Ovary (tissue), 9 donors: ENCODE measurements around the gene AP2B1. TPM values are rescaled to one million over a fixed set of nuclear protein-coding genes. Genes with fewer than 3 reads are reported as not detected.

Source experiments
- DNase-seq, 5 donors: peaks; one replicate each; pipeline ENCODE4 v3.0.0-alpha.2; 2019 to 2020
- H3K27ac ChIP-seq, 2 donors: fragments of 200-600 bp; one replicate each; pipeline versions ENCODE4 v1.5.1 to v1.8.0; 2019 to 2022
- H3K27me3 ChIP-seq: fragments of 200-600 bp; one replicate; pipeline ENCODE4 v1.8.0; 2022
- H3K36me3 ChIP-seq: fragments of 200-600 bp; sonication (generic); one replicate; pipeline ENCODE4 v1.5.1; 2019
- H3K4me1 ChIP-seq: one replicate; pipeline ENCODE4 v1.8.1; 2013; ENCODE audit warnings: mild to moderate bottlenecking, moderate library complexity; ENCODE audit not compliant: insufficient read depth
- H3K4me3 ChIP-seq: fragments of 200-600 bp; sonication (generic); one replicate; pipeline ENCODE4 v1.5.1; 2017
- H3K9me3 ChIP-seq, 2 donors: fragments of 200-600 bp in 1 of 2; sonication (generic) in 1 of 2; one replicate each; pipeline versions ENCODE4 v1.5.1 to v1.8.1; 2013 to 2019; ENCODE audit warnings: mild to moderate bottlenecking in 1 of 2, moderate library complexity in 1 of 2
- CTCF ChIP-seq, 3 donors: fragments of 450-650 bp in 2 of 3; fragments of 200-600 bp in 1 of 3; IDR thresholded peaks; one replicate each; pipeline versions ENCODE4 v1.5.1 to v1.8.0; 2016 to 2022; ENCODE audit warnings: antibody characterized with exemption in 3 of 3, mild to moderate bottlenecking in 1 of 3
- EP300 ChIP-seq: sonication (generic); formaldehyde crosslinking; IDR thresholded peaks from one replicate; pipeline ENCODE4 v1.6.1; 2017; ENCODE audit warnings: antibody characterized with exemption
- POLR2A ChIP-seq: fragments of 450-650 bp; IDR thresholded peaks from one replicate; pipeline ENCODE4 v1.6.1; 2017; ENCODE audit warnings: antibody characterized with exemption, mild to moderate bottlenecking, moderate library complexity
- WGBS, 3 donors: extraction: QIAGEN DNeasy Blood & Tissue Kit in 1 of 3; methylation state at CpG; one replicate each; pipeline versions ENCODE4 v1.1.5 to v1.1.7; 2013 to 2017; 5-methylcytosine and 5-hydroxymethylcytosine counted together
- intact Hi-C, 4 donors: fragments of 100-400 bp; cut with DNase I; formaldehyde crosslinking; loops; one replicate each; pipeline versions ENCODE4 v1.11.0 to v1.15.1; 2022 to 2023
- polyA plus RNA-seq, 2 donors: library from polyadenylated mRNA; stranded (reverse); fragments of 200-250 nt in 1 of 2; fragments of 350-450 nt in 1 of 2; fragmentation: Illumina TruSeq in 1 of 2; extraction: RNeasy Lipid Tissue Mini Kit (QIAGEN cat#74804) in 1 of 2; gene quantifications; one replicate each; pipeline ENCODE4 v1.2.3, GENCODE V29; 2013 to 2014
- total RNA-seq, 7 donors: library from RNA; depleted of rRNA in 2 of 7; stranded (reverse); fragments of >200 nt in 2 of 7; fragmentation: NEBNext Ultra II Directional in 3 of 7; extraction: Animal tissue kit (Norgen Biotek cat#: 25700) in 3 of 7; gene quantifications; one replicate each; pipeline versions ENCODE4 v1.1.0 to v1.2.4, GENCODE V29; 2016 to 2023
- donor health status: DM: no; HTN: no; CAD: no; lungs with moderate emphysema.
- donor health status: DM: no; HTN: no; CAD: no.
- donor health status: Bipolar disorder and iron deficiency.
- donor health status: DM: yes; HTN: yes; CAD: no.
- donor health status: DM: no; HTN: no; CAD: no.
- donor health status: DM: yes; HTN: yes; CAD: no.

AP2B1 gene
- total and polyA plus RNA-seq, 9 donors, result 42.6 to 170 (median 139) TPM

DNA sequence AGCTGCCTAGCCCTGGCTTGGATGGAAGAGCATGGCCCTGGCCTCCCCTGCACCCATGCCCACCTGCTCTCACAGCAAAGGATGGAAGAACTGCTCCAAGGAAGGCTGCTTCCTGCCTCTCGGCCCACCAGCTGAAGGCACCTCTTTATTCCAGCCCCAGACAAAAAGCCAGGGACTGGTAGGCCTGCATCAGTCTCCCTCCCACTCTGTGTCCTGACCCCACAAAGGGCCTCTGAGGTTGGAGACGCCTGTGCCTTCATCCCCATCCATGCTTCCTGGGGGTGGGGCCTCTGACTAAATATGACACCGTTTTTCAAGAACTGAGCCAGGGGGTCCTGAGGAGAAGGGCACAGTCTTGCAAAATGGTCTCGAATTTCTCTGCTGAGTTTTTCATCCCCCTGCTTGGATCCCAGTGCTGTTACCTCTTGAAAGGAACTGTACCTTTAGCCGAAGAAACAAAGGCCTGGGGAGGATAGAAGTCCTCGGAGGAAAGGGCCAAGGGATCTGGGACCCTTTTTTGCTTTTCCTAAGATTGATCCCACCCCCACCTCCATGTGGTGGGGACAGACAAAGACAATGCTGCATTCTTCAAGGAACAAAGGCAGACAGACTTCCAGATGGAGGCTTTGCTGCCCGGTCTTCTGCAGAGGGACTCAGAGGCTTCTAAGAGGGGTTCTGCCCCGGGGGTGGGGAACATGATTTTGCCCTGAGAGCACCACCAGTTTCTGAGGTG is 178.8 kb downstream of the AP2B1 start:
- 62 to 73% (median 71%) methylated on average over 8 of the region's 8 CpGs for WGBS, 3 donors
- Histone ChIP-seq H3K27me3 (no peaks in the 10 kb centered on the region), H3K9me3 (no peaks in the 10 kb centered on the region), H3K27ac (no peak overlapping the region), H3K36me3 (no peaks in the 10 kb centered on the region), H3K4me1 (peaks cover 3% of the 10 kb centered on the region), H3K4me3 (no peak overlapping the region)
- TF ChIP-seq EP300 (no peak), POLR2A (no peak), CTCF (IDR thresholded peaks at IDR 0.05) (no peak)
- intact Hi-C loops, result loop anchor here in 3 of 4 donors (2.0 to 10.0 kb wide), 3 partner anchors 39 to 719 kb away; partner anchors contain the start of genes TAF15 (in 1 of the 3) and ZNHIT3 (in 1 of the 3)
- no peak for DNase-seq

- no peak overlapping the region for H3K27ac ChIP-seq
- TF ChIP-seq EP300 (no peak), CTCF (IDR thresholded peaks at IDR 0.05) (no peak), POLR2A (no peak)
- no peaks in the 10 kb centered on the region for H3K36me3 ChIP-seq
- peaks cover 3% of the 10 kb centered on the region for H3K4me1 ChIP-seq
- DNase-seq, result no peak
- 89 to 93% (median 91%) methylated on average over 23 to 24 of the region's 24 CpGs for WGBS, 3 donors
- H3K27me3 ChIP-seq, result no peaks in the 10 kb centered on the region
- no peak overlapping the region for H3K4me3 ChIP-seq
- no peaks in the 10 kb centered on the region for H3K9me3 ChIP-seq
- intact Hi-C loops, result loop anchor here in 1 of 4 donors (5.0 to 10.0 kb wide), 2 partner anchors 41 to 718 kb away; partner anchors contain the start of genes TAF15 and ZNHIT3
Measured at GRCh38 chr17:35766489-35766877, 179.4 kb downstream of the AP2B1 start.

GRCh38 chr17:35766903-35767510 is 179.9 kb downstream of the AP2B1 start:
- H3K4me3 ChIP-seq, result no peak overlapping the region
- H3K36me3 ChIP-seq, result no peaks in the 10 kb centered on the region
- no peak for DNase-seq
- TF ChIP-seq POLR2A (no peak), EP300 (no peak), CTCF (IDR thresholded peaks at IDR 0.05) (no peak)
- peaks cover 3% of the 10 kb centered on the region for H3K4me1 ChIP-seq
- H3K9me3 ChIP-seq, result no peaks in the 10 kb centered on the region
- H3K27me3 ChIP-seq, result no peaks in the 10 kb centered on the region
- H3K27ac ChIP-seq, result no peak overlapping the region
- intact Hi-C loops, result loop anchor here in 1 of 4 donors (5.0 to 10.0 kb wide), 2 partner anchors 40 to 718 kb away; partner anchors contain the start of genes TAF15 and ZNHIT3
- WGBS, 3 donors, result 46 to 53% (median 52%) methylated on average over 7 of the region's 7 CpGs

DNA sequence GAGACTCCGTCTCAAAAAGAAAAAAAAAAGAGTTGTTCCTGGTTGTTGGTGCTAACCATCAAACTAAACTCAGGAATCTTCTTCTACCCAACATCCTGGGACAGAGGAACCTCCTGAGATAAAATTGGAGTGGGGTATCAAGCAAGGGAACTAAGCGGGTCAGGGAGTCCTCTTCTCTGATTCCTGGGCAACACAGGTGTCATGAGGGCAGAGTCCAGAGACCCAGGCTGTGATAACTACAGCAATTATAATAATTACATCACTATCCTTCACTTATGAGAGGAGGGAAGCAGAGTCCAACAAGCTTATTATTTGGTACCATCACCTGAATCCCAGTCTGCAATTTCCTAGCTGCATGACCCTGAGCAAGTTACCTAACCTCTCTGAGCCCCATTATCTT is 181.7 kb downstream of the AP2B1 start:
- TF ChIP-seq POLR2A (no peak), CTCF (IDR thresholded peaks at IDR 0.05) (no peak), EP300 (no peak)
- WGBS, 3 donors, result 88 to 89% (median 89%) methylated on average over 2 of the region's 2 CpGs

More for the DNA sequence above, 181.7 kb downstream of the AP2B1 start:
- Histone ChIP-seq H3K27me3 (no peaks in the 10 kb centered on the region), H3K4me1 (peaks cover 3% of the 10 kb centered on the region), H3K36me3 (no peaks in the 10 kb centered on the region), H3K9me3 (no peaks in the 10 kb centered on the region), H3K4me3 (no peak overlapping the region), H3K27ac (no peak overlapping the region)
- intact Hi-C loops, result loop anchor here in 1 of 4 donors (5.0 to 10.0 kb wide), 2 partner anchors 39 to 716 kb away; partner anchors contain the start of genes TAF15 and ZNHIT3
- no peak for DNase-seq
